ENCODE measurements around the gene SORCS2.

SORCS2 gene

GRCh38 chr4:7524843-7525242 lies 332.5 kb downstream of the SORCS2 start:
- Histone ChIP-seq H3K79me2 (ENCODE audit: insufficient read depth, low read length) (no peaks in the 10 kb centered on the region), H3K27ac (ENCODE audit: low read depth, low read length, poor library complexity, severe bottlenecking) (no peak overlapping the region), H3K4me2 (ENCODE audit: low read length) (no peak overlapping the region), H3K9ac (ENCODE audit: low read length) (no peak overlapping the region), H2AFZ (ENCODE audit: low read length) (no peak overlapping the region), H3K9me3 (ENCODE audit: low read length) (no peaks in the 10 kb centered on the region), H3K9me2 (ENCODE audit: low read depth, low read length) (no peaks in the 10 kb centered on the region), H3K4me3 (ENCODE audit: low read depth, low read length, poor library complexity, severe bottlenecking) (no peak overlapping the region), H3K4me1 (ENCODE audit: insufficient read depth, low read length, severe bottlenecking) (no peaks in the 10 kb centered on the region), H3K27me3 (ENCODE audit: insufficient read depth, low read length) (no peaks in the 10 kb centered on the region), H4K20me1 (ENCODE audit: insufficient read depth, low read length) (no peaks in the 10 kb centered on the region), H3K36me3 (ENCODE audit: insufficient read depth, low read length) (no peaks in the 10 kb centered on the region), H3F3A (ENCODE audit: insufficient read depth, low read length) (no peaks in the 10 kb centered on the region)
- no peak for TF ChIP-seq EZH2 (IDR thresholded peaks at IDR 0.05; ENCODE audit: borderline replicate concordance, low read length)
- TF ChIP-seq, protein P1, sequence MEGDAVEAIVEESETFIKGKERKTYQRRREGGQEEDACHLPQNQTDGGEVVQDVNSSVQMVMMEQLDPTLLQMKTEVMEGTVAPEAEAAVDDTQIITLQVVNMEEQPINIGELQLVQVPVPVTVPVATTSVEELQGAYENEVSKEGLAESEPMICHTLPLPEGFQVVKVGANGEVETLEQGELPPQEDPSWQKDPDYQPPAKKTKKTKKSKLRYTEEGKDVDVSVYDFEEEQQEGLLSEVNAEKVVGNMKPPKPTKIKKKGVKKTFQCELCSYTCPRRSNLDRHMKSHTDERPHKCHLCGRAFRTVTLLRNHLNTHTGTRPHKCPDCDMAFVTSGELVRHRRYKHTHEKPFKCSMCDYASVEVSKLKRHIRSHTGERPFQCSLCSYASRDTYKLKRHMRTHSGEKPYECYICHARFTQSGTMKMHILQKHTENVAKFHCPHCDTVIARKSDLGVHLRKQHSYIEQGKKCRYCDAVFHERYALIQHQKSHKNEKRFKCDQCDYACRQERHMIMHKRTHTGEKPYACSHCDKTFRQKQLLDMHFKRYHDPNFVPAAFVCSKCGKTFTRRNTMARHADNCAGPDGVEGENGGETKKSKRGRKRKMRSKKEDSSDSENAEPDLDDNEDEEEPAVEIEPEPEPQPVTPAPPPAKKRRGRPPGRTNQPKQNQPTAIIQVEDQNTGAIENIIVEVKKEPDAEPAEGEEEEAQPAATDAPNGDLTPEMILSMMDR (IDR thresholded peaks at IDR 0.05; ENCODE audit: low read length), result no peak

- H3K36me3 ChIP-seq (ENCODE audit: insufficient read depth, low read length), result no peaks in the 10 kb centered on the region
- TF ChIP-seq, protein P1 (IDR thresholded peaks at IDR 0.05; ENCODE audit: low read length), result no peak
- no peak for TF ChIP-seq EZH2 (IDR thresholded peaks at IDR 0.05; ENCODE audit: borderline replicate concordance, low read length)
- H3K9ac ChIP-seq (ENCODE audit: low read length), result no peak overlapping the region
- H3K4me2 ChIP-seq (ENCODE audit: low read length), result no peak overlapping the region
- no peaks in the 10 kb centered on the region for H3F3A ChIP-seq (ENCODE audit: insufficient read depth, low read length)
- no peaks in the 10 kb centered on the region for H3K27me3 ChIP-seq (ENCODE audit: insufficient read depth, low read length)
- no peak overlapping the region for H3K27ac ChIP-seq (ENCODE audit: low read depth, low read length, poor library complexity, severe bottlenecking)
- no peaks in the 10 kb centered on the region for H3K9me3 ChIP-seq (ENCODE audit: low read length)
- H3K4me3 ChIP-seq (ENCODE audit: low read depth, low read length, poor library complexity, severe bottlenecking), result no peak overlapping the region
- no peaks in the 10 kb centered on the region for H3K79me2 ChIP-seq (ENCODE audit: insufficient read depth, low read length)
- H2AFZ ChIP-seq (ENCODE audit: low read length), result no peak overlapping the region
- H3K9me2 ChIP-seq (ENCODE audit: low read depth, low read length), result no peaks in the 10 kb centered on the region
- H3K4me1 ChIP-seq (ENCODE audit: insufficient read depth, low read length, severe bottlenecking), result no peaks in the 10 kb centered on the region
- H4K20me1 ChIP-seq (ENCODE audit: insufficient read depth, low read length), result no peaks in the 10 kb centered on the region
Observed at GRCh38 chr4:7526491-7526890, 334.2 kb downstream of the SORCS2 start.

- Histone ChIP-seq H3K4me2 (ENCODE audit: low read length) (no peak overlapping the region), H3K27ac (ENCODE audit: low read depth, low read length, poor library complexity, severe bottlenecking) (no peak overlapping the region), H3K4me3 (ENCODE audit: low read depth, low read length, poor library complexity, severe bottlenecking) (no peak overlapping the region), H3K4me1 (ENCODE audit: insufficient read depth, low read length, severe bottlenecking) (no peaks in the 10 kb centered on the region), H3K9ac (ENCODE audit: low read length) (no peak overlapping the region), H3K27me3 (ENCODE audit: insufficient read depth, low read length) (no peaks in the 10 kb centered on the region), H3F3A (ENCODE audit: insufficient read depth, low read length) (no peaks in the 10 kb centered on the region), H2AFZ (ENCODE audit: low read length) (no peak overlapping the region), H3K9me3 (ENCODE audit: low read length) (no peaks in the 10 kb centered on the region), H3K36me3 (ENCODE audit: insufficient read depth, low read length) (no peaks in the 10 kb centered on the region), H3K9me2 (ENCODE audit: low read depth, low read length) (no peaks in the 10 kb centered on the region), H3K79me2 (ENCODE audit: insufficient read depth, low read length) (no peaks in the 10 kb centered on the region), H4K20me1 (ENCODE audit: insufficient read depth, low read length) (no peaks in the 10 kb centered on the region)
- TF ChIP-seq EZH2 (IDR thresholded peaks at IDR 0.05; ENCODE audit: borderline replicate concordance, low read length), result no peak
- TF ChIP-seq, protein P1 (IDR thresholded peaks at IDR 0.05; ENCODE audit: low read length), result no peak
Observed at GRCh38 chr4:7526929-7527535, 334.7 kb downstream of the SORCS2 start.

Measured in OCI-LY1 (cell line).